NB4 (cell line): Measurements from ENCODE around the gene TSC22D1.

Experiments
- CTCF ChIP-seq: IDR thresholded peaks from one replicate; pipeline ENCODE4 v1.5.1; 2012; ENCODE audit warnings: low read depth, low read length
- MAX ChIP-seq: IDR thresholded peaks from 2 replicates; pipeline ENCODE4 v1.6.1; 2011; ENCODE audit warnings: low read depth, low read length

- TF ChIP-seq MAX (peak; percentile 48; the same call in 1 of the 2 replicates), CTCF (no peak)
Measured at GRCh38 chr13:44389060-44389666, 187.0 kb downstream of the TSC22D1 start.
